Memory B cell (primary cell): ENCODE results near the gene SPOCD1.
"Not testable (repeated sequence)": the region's sequence is repeated elsewhere in the genome, so short reads cannot be mapped to it uniquely, and the experiment has no call there.

Experiments used
- ATAC-seq: fragments of 150-1000 bp; cut with Tn5 transposase; 2 replicates; pipeline ENCODE4 v1.10.0; 2021; ENCODE audit warnings: low read depth, mild to moderate bottlenecking, moderate library complexity
- DNase-seq, 2 donors: peaks; one replicate each; pipeline ENCODE4 v3.0.0; 2022; ENCODE audit warnings: low spot score in 2 of 2
- H3K27ac Mint-ChIP-seq: one replicate; pipeline ENCODE4 v1.8.0; 2022; ENCODE audit warnings: mild to moderate bottlenecking, moderate library complexity, mixed read lengths
- H3K27me3 Mint-ChIP-seq: one replicate; pipeline ENCODE4 v1.8.0; 2022; ENCODE audit warnings: mixed read lengths
- H3K36me3 Mint-ChIP-seq: one replicate; pipeline ENCODE4 v1.8.0; 2022; ENCODE audit warnings: mild to moderate bottlenecking, mixed read lengths
- H3K4me1 Mint-ChIP-seq: one replicate; pipeline ENCODE4 v1.8.0; 2022; ENCODE audit warnings: mixed read lengths
- H3K4me3 Mint-ChIP-seq: one replicate; pipeline ENCODE4 v1.8.0; 2022; ENCODE audit warnings: mild to moderate bottlenecking, moderate library complexity, mixed read lengths
- H3K9me3 Mint-ChIP-seq: one replicate; pipeline ENCODE4 v1.8.0; 2022; ENCODE audit warnings: mixed read lengths

The SPOCD1 gene

GRCh38 chr1:31837451-31838158 is 21.8 kb upstream of the SPOCD1 start:
- no peak for ATAC-seq
- no peaks in the 10 kb centered on the region for H3K9me3 Mint-ChIP-seq
- H3K27me3 Mint-ChIP-seq: peaks cover 2% of the 10 kb centered on the region
- no peak overlapping the region for H3K27ac Mint-ChIP-seq
- peaks cover 4% of the 10 kb centered on the region for H3K4me1 Mint-ChIP-seq
- no peak overlapping the region for H3K4me3 Mint-ChIP-seq
- DNase-seq: no peak
- H3K36me3 Mint-ChIP-seq: no peaks in the 10 kb centered on the region

- no peak overlapping the region for H3K27ac Mint-ChIP-seq
- no peaks in the 10 kb centered on the region for H3K9me3 Mint-ChIP-seq
- no peaks in the 10 kb centered on the region for H3K36me3 Mint-ChIP-seq
- ATAC-seq: no peak
- DNase-seq: no peak
- peaks cover 2% of the 10 kb centered on the region for H3K27me3 Mint-ChIP-seq
- peaks cover 4% of the 10 kb centered on the region for H3K4me1 Mint-ChIP-seq
- no peak overlapping the region for H3K4me3 Mint-ChIP-seq
These were observed 20.8 kb upstream of the SPOCD1 start for GRCh38 chr1:31836638-31837037.

GRCh38 chr1:31835415-31835814 is 19.6 kb upstream of the SPOCD1 start:
- Mint-ChIP-seq H3K4me3 (no peak overlapping the region), H3K9me3 (no peaks in the 10 kb centered on the region), H3K36me3 (no peaks in the 10 kb centered on the region), H3K27ac (no peak overlapping the region), H3K4me1 (peaks cover 4% of the 10 kb centered on the region), H3K27me3 (peaks cover 2% of the 10 kb centered on the region)
- DNase-seq (no peak), ATAC-seq (no peak)

GRCh38 chr1:31834501-31834900 is 18.7 kb upstream of the SPOCD1 start:
- H3K36me3 Mint-ChIP-seq: no peaks in the 10 kb centered on the region
- H3K9me3 Mint-ChIP-seq: no peaks in the 10 kb centered on the region
- no peak for DNase-seq
- peaks cover 2% of the 10 kb centered on the region for H3K27me3 Mint-ChIP-seq
- peaks cover 4% of the 10 kb centered on the region for H3K4me1 Mint-ChIP-seq
- no peak overlapping the region for H3K27ac Mint-ChIP-seq
- ATAC-seq: no peak
- no peak overlapping the region for H3K4me3 Mint-ChIP-seq

GRCh38 chr1:31831397-31832378 is 15.9 kb upstream of the SPOCD1 start:
- Mint-ChIP-seq H3K4me3 (no peak overlapping the region), H3K27ac (no peak overlapping the region), H3K27me3 (peaks cover 2% of the 10 kb centered on the region), H3K4me1 (peaks cover 17% of the 10 kb centered on the region), H3K36me3 (no peaks in the 10 kb centered on the region), H3K9me3 (no peaks in the 10 kb centered on the region)
- ATAC-seq (no peak), DNase-seq (no peak)

- Mint-ChIP-seq H3K27ac (no peak overlapping the region), H3K4me3 (no peak overlapping the region), H3K4me1 (peaks cover 21% of the 10 kb centered on the region), H3K36me3 (no peaks in the 10 kb centered on the region), H3K27me3 (no peaks in the 10 kb centered on the region), H3K9me3 (no peaks in the 10 kb centered on the region)
- DNase-seq (no peak), ATAC-seq (no peak)
These were observed 14.7 kb upstream of the SPOCD1 start for GRCh38 chr1:31830511-31830910.

- DNase-seq (no peak), ATAC-seq (no peak)
- Mint-ChIP-seq H3K27ac (no peak overlapping the region), H3K27me3 (no peaks in the 10 kb centered on the region), H3K4me1 (peaks cover 21% of the 10 kb centered on the region), H3K36me3 (no peaks in the 10 kb centered on the region), H3K4me3 (no peak overlapping the region), H3K9me3 (no peaks in the 10 kb centered on the region)
These were observed 14.2 kb upstream of the SPOCD1 start for GRCh38 chr1:31830065-31830464.

- Mint-ChIP-seq H3K4me1 (peaks cover 17% of the 10 kb centered on the region), H3K9me3 (no peaks in the 10 kb centered on the region), H3K27ac (no peak overlapping the region), H3K4me3 (no peak overlapping the region), H3K27me3 (no peaks in the 10 kb centered on the region), H3K36me3 (no peaks in the 10 kb centered on the region)
- no peak for DNase-seq
- no peak for ATAC-seq
These were observed 13.3 kb upstream of the SPOCD1 start for GRCh38 chr1:31828926-31829690.

- Mint-ChIP-seq H3K4me1 (peaks cover 17% of the 10 kb centered on the region), H3K4me3 (peak overlapping the region; percentile 45), H3K9me3 (no peaks in the 10 kb centered on the region), H3K36me3 (no peaks in the 10 kb centered on the region), H3K27me3 (no peaks in the 10 kb centered on the region), H3K27ac (no peak overlapping the region)
- ATAC-seq (no peak), DNase-seq (no peak)
These were observed 12.5 kb upstream of the SPOCD1 start for GRCh38 chr1:31828341-31828740.

- no peaks in the 10 kb centered on the region for H3K27me3 Mint-ChIP-seq
- peaks cover 17% of the 10 kb centered on the region for H3K4me1 Mint-ChIP-seq
- ATAC-seq (no peak), DNase-seq (no peak)
- no peak overlapping the region for H3K4me3 Mint-ChIP-seq
- H3K27ac Mint-ChIP-seq: no peak overlapping the region
- H3K36me3 Mint-ChIP-seq: no peaks in the 10 kb centered on the region
- H3K9me3 Mint-ChIP-seq: no peaks in the 10 kb centered on the region
These were observed 8.0 kb upstream of the SPOCD1 start for GRCh38 chr1:31823780-31824179.

GRCh38 chr1:31822766-31823165 is 6.9 kb upstream of the SPOCD1 start:
- no peak overlapping the region for H3K4me3 Mint-ChIP-seq
- no peak for ATAC-seq
- no peaks in the 10 kb centered on the region for H3K27me3 Mint-ChIP-seq
- H3K27ac Mint-ChIP-seq: no peak overlapping the region
- peaks cover 11% of the 10 kb centered on the region for H3K4me1 Mint-ChIP-seq
- H3K36me3 Mint-ChIP-seq: no peaks in the 10 kb centered on the region
- no peak for DNase-seq
- H3K9me3 Mint-ChIP-seq: no peaks in the 10 kb centered on the region

- not testable (repeated sequence) for H3K27me3 Mint-ChIP-seq, H3K4me1 Mint-ChIP-seq, ATAC-seq, H3K36me3 Mint-ChIP-seq, DNase-seq, H3K4me3 Mint-ChIP-seq, H3K27ac Mint-ChIP-seq, H3K9me3 Mint-ChIP-seq
These were observed 4.4 kb upstream of the SPOCD1 start for GRCh38 chr1:31820196-31820595.

- Mint-ChIP-seq H3K27me3 (no peaks in the 10 kb centered on the region), H3K4me1 (peaks cover 8% of the 10 kb centered on the region), H3K36me3 (no peaks in the 10 kb centered on the region), H3K27ac (no peak overlapping the region), H3K4me3 (no peak overlapping the region), H3K9me3 (no peaks in the 10 kb centered on the region)
- DNase-seq (no peak), ATAC-seq (no peak)
These were observed 2.4 kb upstream of the SPOCD1 start for GRCh38 chr1:31818206-31818605.

GRCh38 chr1:31816947-31817346 is 1.1 kb upstream of the SPOCD1 start:
- ATAC-seq: peak; percentile 82
- H3K27me3 Mint-ChIP-seq, H3K27ac Mint-ChIP-seq, H3K36me3 Mint-ChIP-seq, H3K9me3 Mint-ChIP-seq: not testable (repeated sequence)
- peak in 1 of 2 donors; percentile 25 for DNase-seq
- Mint-ChIP-seq H3K4me1 (peaks cover 15% of the 10 kb centered on the region), H3K4me3 (peak overlapping the region; percentile 0)
